ENCODE measurements around the gene WDR35.

The WDR35 gene

GRCh38 chr2:19898592-19899329 lies 91.1 kb downstream of the WDR35 start:
- TF ChIP-seq POU6F1 (CRISPR knock-in tag; IDR thresholded peaks at IDR 0.05; ENCODE audit: borderline replicate concordance, low read depth) (no peak), TOX (CRISPR knock-in tag; IDR thresholded peaks at IDR 0.05; ENCODE audit: borderline replicate concordance) (no peak), GLIS3 (CRISPR knock-in tag; IDR thresholded peaks at IDR 0.05) (no peak), RARB (CRISPR knock-in tag; IDR thresholded peaks at IDR 0.05) (no peak), ZFP3 (CRISPR knock-in tag; IDR thresholded peaks at IDR 0.05) (no peak), OSR1 (CRISPR knock-in tag; IDR thresholded peaks at IDR 0.05) (no peak), CREB5 (CRISPR knock-in tag; IDR thresholded peaks at IDR 0.05; ENCODE audit: low read depth) (no peak), TCF4 (CRISPR knock-in tag; IDR thresholded peaks at IDR 0.05; ENCODE audit: borderline replicate concordance) (no peak), BACH2 (CRISPR knock-in tag; IDR thresholded peaks at IDR 0.05; ENCODE audit: borderline replicate concordance) (no peak)
- ATAC-seq = no peak

GRCh38 chr2:19897623-19898245 lies 92.2 kb downstream of the WDR35 start:
- TF ChIP-seq OSR1 (CRISPR knock-in tag; IDR thresholded peaks at IDR 0.05) (no peak), ZNF8 (CRISPR knock-in tag; IDR thresholded peaks at IDR 0.05) (no peak), ZC3H10 (CRISPR knock-in tag; IDR thresholded peaks at IDR 0.05) (no peak), ZFP3 (CRISPR knock-in tag; IDR thresholded peaks at IDR 0.05) (no peak), ZNF70 (CRISPR knock-in tag; IDR thresholded peaks at IDR 0.05) (no peak), ARNTL (CRISPR knock-in tag; IDR thresholded peaks at IDR 0.05; ENCODE audit: borderline replicate concordance, low read depth) (no peak), CSDC2 (CRISPR knock-in tag; IDR thresholded peaks at IDR 0.05) (no peak), CREB5 (CRISPR knock-in tag; IDR thresholded peaks at IDR 0.05; ENCODE audit: low read depth) (no peak), POU6F1 (CRISPR knock-in tag; IDR thresholded peaks at IDR 0.05; ENCODE audit: borderline replicate concordance, low read depth) (no peak), PPARA (CRISPR knock-in tag; IDR thresholded peaks at IDR 0.05; ENCODE audit: borderline replicate concordance) (no peak)
- no peak for ATAC-seq

GRCh38 chr2:19895535-19895934 lies 94.4 kb downstream of the WDR35 start:
- no peak for TF ChIP-seq ZC3H10 (CRISPR knock-in tag; IDR thresholded peaks at IDR 0.05)
- peak; percentile 23; the same call in 1 of the 3 replicates for ATAC-seq

DNA sequence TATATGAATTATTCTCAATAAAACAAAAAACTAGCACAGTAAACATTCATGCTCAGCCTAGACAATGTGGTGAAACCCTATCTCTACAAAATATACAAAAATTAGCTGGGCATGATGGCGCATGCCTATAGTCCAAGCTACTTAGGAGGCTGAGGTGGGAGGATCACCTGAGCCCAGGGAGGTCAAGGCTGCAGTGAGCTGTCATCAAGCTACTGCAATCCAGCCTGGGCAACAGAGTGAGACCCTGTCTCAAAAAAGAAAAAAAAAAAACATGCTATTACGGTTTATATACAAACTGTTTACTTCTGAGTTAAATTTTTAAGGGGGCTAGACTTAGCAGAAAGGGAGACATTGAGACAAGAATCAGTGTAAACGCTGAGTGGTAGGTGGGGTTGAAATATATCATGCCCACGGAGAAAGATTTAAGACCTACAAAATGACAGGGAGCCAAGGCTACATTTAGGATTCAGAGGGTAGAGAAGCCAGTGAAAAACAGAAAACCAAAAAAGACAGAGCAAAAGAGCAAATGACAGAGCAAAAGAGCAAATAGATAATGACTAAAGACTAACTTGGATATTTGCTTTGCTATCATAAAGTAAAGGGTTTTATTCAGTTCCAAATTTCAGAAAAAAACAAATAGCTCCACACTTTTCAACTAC lies 95.6 kb downstream of the WDR35 start:
- ATAC-seq = no peak
- TF ChIP-seq, protein P1, sequence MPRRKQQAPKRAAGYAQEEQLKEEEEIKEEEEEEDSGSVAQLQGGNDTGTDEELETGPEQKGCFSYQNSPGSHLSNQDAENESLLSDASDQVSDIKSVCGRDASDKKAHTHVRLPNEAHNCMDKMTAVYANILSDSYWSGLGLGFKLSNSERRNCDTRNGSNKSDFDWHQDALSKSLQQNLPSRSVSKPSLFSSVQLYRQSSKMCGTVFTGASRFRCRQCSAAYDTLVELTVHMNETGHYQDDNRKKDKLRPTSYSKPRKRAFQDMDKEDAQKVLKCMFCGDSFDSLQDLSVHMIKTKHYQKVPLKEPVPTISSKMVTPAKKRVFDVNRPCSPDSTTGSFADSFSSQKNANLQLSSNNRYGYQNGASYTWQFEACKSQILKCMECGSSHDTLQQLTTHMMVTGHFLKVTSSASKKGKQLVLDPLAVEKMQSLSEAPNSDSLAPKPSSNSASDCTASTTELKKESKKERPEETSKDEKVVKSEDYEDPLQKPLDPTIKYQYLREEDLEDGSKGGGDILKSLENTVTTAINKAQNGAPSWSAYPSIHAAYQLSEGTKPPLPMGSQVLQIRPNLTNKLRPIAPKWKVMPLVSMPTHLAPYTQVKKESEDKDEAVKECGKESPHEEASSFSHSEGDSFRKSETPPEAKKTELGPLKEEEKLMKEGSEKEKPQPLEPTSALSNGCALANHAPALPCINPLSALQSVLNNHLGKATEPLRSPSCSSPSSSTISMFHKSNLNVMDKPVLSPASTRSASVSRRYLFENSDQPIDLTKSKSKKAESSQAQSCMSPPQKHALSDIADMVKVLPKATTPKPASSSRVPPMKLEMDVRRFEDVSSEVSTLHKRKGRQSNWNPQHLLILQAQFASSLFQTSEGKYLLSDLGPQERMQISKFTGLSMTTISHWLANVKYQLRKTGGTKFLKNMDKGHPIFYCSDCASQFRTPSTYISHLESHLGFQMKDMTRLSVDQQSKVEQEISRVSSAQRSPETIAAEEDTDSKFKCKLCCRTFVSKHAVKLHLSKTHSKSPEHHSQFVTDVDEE (CRISPR knock-in tag; IDR thresholded peaks at IDR 0.05) = no peak
- TF ChIP-seq ZFP3 (CRISPR knock-in tag; IDR thresholded peaks at IDR 0.05) (no peak), TCF4 (CRISPR knock-in tag; IDR thresholded peaks at IDR 0.05; ENCODE audit: borderline replicate concordance) (no peak), ARNTL (CRISPR knock-in tag; IDR thresholded peaks at IDR 0.05; ENCODE audit: borderline replicate concordance, low read depth) (no peak), ZNF565 (CRISPR knock-in tag; conservative IDR thresholded peaks at IDR 0.05; ENCODE audit: low read depth) (no peak), GLIS3 (CRISPR knock-in tag; IDR thresholded peaks at IDR 0.05) (no peak), OSR1 (CRISPR knock-in tag; IDR thresholded peaks at IDR 0.05) (no peak), ESRRG (CRISPR knock-in tag; IDR thresholded peaks at IDR 0.05) (no peak)
- TF ChIP-seq, protein P2, sequence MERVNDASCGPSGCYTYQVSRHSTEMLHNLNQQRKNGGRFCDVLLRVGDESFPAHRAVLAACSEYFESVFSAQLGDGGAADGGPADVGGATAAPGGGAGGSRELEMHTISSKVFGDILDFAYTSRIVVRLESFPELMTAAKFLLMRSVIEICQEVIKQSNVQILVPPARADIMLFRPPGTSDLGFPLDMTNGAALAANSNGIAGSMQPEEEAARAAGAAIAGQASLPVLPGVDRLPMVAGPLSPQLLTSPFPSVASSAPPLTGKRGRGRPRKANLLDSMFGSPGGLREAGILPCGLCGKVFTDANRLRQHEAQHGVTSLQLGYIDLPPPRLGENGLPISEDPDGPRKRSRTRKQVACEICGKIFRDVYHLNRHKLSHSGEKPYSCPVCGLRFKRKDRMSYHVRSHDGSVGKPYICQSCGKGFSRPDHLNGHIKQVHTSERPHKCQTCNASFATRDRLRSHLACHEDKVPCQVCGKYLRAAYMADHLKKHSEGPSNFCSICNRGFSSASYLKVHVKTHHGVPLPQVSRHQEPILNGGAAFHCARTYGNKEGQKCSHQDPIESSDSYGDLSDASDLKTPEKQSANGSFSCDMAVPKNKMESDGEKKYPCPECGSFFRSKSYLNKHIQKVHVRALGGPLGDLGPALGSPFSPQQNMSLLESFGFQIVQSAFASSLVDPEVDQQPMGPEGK (CRISPR knock-in tag; IDR thresholded peaks at IDR 0.05; ENCODE audit: borderline replicate concordance) = no peak
